GM12892 (cell line): ENCODE data around the gene CHST11.
"Not testable (repeated sequence)": the region's sequence is repeated elsewhere in the genome, so short reads cannot be mapped to it uniquely, and the experiment has no call there.

ENCODE experiments used
- DNase-seq: peaks from one replicate; pipeline ENCODE4 v3.0.0; 2011; ENCODE audit not compliant: insufficient read length
- FAIRE-seq: peaks from 2 replicates; lab custom pipeline; 2011; peaks lifted over from hg19 to GRCh38; lab: Jason Lieb, UNC
- POLR2A ChIP-seq: IDR thresholded peaks from 2 replicates; pipeline ENCODE4 v1.6.1; 2011; ENCODE audit warnings: low read depth, low read length, control low read depth
- POLR2AphosphoS5 ChIP-seq: IDR thresholded peaks from 2 replicates; pipeline ENCODE4 v1.6.1; 2011; ENCODE audit warnings: low read depth, low read length, control low read depth
- TAF1 ChIP-seq: IDR thresholded peaks from 2 replicates; pipeline ENCODE4 v1.6.1; 2011; ENCODE audit warnings: low read depth, mild to moderate bottlenecking, control low read depth, low read length, borderline replicate concordance

CHST11 gene

DNA sequence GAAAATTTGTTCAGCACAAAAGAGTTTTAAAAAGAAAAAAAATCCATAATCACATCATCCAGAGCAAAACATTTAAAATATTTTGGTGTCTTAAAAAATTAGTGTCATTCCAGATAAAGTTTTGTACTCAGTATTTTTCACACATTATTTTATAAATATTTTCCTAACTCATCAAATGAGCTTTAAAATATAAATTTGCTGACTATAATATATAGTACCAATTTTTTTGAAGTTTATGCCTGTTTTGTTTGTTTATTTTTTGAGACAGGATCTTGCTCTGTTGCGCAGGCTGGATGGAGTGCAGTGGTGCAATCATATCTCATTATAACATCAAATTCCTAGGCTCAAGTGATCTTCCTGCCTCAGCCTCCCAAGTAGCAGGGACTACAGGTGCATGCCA is 337.2 kb downstream of the CHST11 start:
- no peak for DNase-seq
- no peak for FAIRE-seq
- TF ChIP-seq TAF1 (no peak), POLR2A (no peak), POLR2AphosphoS5 (no peak)

DNA sequence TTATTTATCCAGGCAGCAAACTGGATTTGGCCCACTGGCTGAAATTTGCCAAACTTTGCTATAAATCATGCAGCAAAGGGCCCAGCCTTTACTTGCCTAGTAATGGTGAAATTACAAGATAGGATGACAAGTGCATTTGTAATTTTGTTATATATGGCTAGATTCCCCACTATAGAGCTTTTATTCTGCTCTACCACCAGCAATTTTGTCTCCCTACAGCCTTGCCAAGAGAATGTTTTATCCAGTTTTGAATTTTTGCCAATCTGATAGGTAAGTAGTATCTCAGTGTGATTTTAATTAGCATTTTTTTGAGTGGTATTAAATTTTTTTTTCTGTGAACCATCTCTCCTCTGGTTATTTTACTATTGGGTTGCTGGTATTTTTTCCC is 339.7 kb downstream of the CHST11 start:
- no peak for DNase-seq
- TF ChIP-seq POLR2AphosphoS5 = no peak
- no peak for TF ChIP-seq TAF1
- no peak for TF ChIP-seq POLR2A
- FAIRE-seq = no peak

DNA sequence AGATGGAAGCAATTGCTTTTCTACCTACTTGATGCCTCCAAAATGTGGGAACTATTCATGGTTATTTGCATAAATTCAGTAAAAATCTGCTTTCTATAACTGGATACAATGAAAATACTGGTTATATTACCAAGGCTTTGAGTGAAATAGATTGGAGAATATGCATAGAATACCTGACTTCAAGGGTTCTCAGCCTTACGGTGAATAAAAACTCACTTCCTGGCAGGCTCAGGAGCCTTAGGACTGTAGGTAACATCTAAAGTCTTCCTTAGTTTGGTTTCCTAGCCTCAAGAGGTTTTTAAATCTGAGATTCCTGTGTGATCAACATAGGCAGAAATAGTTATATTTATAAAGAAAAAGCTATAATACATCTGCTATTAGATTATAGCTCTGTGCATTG is 342.7 kb downstream of the CHST11 start:
- FAIRE-seq (no peak), DNase-seq (no peak)
- no peak for TF ChIP-seq TAF1
- TF ChIP-seq POLR2A = no peak
- TF ChIP-seq POLR2AphosphoS5 = no peak

DNA sequence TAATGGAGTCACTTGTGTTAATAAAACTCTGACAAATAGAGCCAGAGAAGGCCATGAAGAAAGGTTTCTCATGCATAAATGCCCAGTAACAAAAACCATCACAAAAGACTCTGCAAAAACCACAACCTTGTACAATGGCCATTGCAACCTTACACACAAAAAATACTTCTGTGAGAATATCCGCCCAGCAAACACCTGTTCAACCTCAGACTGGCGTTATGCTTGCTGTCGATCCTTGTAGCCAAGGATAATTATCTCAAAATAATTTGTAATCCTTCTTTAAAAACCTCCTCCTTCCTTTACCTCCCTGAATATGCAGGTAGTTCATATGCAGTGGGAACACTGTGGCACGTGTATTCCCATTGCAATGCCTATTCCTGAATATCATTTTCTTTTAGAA is 344.3 kb downstream of the CHST11 start:
- no peak for DNase-seq
- TF ChIP-seq POLR2A = no peak
- no peak for TF ChIP-seq POLR2AphosphoS5
- no peak for TF ChIP-seq TAF1
- no peak for FAIRE-seq

DNA sequence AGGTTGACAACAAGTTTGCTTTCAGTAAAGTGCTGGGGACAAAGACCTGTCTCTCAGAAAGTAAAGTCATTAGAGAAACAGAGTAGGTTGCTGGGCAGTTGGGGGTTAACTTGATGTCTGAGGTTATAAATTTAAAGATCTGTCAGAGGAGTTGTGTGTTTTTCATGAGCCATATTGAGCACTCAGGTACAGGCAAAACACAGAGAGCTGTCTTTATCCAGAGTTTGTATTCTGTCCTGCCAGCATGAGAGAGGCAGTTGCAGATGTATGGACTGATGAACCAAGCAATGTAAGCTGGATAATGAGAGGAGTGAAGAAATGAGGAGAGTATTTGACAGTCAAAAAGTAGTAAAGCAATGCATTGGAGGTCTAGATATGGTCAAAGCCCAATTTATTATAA is 344.7 kb downstream of the CHST11 start:
- FAIRE-seq (no peak), DNase-seq (no peak)

DNA sequence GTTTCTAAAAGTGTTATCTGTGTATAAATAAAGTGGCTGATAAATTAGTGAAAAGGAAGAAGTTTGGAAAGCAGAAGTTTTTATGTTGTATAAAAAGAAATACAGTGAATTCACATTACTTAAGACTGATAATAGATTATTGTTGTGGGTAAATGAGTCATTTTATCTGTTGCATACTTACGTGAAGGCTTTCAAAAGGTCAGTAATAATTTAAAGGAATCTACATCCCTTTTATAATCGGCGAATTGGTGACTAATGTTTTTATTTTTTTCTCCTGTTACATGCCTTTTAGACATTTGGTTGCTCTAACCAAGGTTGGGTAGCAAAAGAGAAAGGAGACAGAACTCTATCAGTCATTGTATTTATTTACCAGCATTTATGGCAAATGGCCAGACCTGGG is 345.5 kb downstream of the CHST11 start:
- no peak for DNase-seq
- TF ChIP-seq POLR2AphosphoS5 = no peak
- TF ChIP-seq POLR2A = no peak
- TF ChIP-seq TAF1 = no peak
- no peak for FAIRE-seq

More for the DNA sequence above, 344.7 kb downstream of the CHST11 start:
- TF ChIP-seq POLR2AphosphoS5 (no peak), POLR2A (no peak), TAF1 (no peak)

DNA sequence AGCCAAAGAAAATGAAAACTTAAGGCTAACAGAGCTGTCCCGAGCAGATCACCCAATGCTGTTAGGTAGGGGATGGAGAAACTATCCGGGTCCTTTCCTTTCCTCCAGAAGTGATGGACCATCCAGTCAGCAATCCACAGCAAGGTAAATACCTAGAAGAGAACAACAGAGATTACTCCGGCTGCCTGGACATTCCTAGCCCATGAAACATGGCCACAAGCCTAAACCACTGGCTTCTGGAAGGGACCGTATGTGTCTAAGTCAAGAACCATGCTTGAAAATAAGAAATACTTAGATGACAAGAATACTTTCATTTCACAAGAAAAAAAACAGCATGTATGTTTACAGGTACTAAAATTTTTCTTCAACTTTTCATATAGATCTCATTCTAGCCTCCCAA is 348.4 kb downstream of the CHST11 start:
- no peak for DNase-seq
- TF ChIP-seq TAF1 (no peak), POLR2A (no peak), POLR2AphosphoS5 (no peak)
- FAIRE-seq = no peak

DNA sequence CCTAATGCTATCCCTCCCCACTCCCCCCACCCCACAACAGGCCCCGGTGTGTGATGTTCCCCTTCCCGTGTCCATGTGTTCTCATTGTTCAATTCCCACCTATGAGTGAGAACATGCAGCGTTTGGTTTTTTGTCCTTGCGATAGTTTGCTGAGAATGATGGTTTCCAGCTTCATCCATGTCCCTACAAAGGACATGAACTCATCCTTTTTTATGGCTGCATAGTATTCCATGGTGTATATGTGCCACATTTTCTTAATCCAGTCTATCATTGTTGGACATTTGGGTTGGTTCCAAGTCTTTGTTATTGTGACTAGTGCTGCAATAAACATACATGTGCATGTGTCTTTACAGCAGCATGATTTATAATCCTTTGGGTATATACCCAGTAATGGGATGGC is 349.4 kb downstream of the CHST11 start:
- not testable (repeated sequence) for DNase-seq, FAIRE-seq

DNA sequence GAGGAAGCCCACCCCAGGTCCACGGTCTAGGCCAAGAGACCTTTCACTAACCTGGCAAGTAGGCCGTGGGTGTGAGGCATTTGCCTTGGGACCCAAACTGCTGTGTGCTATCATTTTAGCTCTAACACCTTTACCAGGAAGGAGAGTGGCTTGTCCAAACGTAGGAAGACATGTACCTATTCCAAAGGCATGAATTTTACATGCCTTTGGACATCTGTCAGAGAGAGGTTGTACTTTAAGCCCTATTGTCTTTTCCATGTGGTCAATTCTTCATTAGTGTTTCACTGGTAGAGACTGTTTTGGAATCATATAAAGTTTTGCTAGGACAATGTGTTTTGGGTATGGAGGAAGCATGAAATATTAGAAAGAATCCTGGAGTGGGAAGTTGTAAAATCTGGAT is 352.5 kb downstream of the CHST11 start:
- DNase-seq (no peak), FAIRE-seq (no peak)
- TF ChIP-seq POLR2A (no peak), TAF1 (no peak), POLR2AphosphoS5 (no peak)

DNA sequence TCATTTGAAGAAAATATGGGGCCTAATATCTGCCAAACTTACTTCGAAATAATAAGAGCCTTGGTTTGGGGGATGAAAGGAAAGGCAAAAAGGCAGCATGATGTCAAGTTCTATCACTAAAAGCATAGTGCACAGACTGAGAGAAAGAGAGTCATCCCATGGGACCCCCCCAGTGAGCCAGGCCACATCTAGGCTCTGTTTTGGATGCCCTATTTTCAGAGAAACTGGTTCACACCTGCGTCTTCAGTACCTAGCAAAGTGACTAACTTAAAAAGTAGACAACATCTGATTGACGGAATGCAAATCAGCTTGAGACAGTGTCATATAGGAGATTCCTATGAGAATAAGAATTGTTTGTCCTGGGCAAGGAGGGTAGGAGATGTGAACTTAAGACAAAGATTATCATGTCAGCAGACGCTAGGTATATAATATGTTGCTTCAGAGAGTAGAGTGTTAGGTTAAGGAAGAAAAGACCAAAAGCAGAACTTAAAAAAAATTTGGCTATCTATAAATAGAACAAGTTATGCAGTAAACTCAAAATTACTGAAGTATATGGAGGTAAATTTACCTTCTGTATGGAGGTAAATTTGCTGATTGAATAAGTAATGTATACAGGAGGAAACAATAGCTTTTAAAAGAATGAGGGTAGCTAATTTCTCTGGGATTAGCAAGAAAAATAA is 353.1 kb downstream of the CHST11 start:
- FAIRE-seq (peak; percentile 14), DNase-seq (no peak)
- TF ChIP-seq POLR2AphosphoS5 (no peak), POLR2A (no peak), TAF1 (no peak)
